ENCODE measurements around the gene SPTBN1.

The SPTBN1 gene

GRCh38 chr2:54549430-54549829, 93.3 kb downstream of the SPTBN1 start:
- in situ Hi-C loops (cut with MboI; ENCODE audit: low sequenced_read_pairs): no loop called here

- in situ Hi-C loops (cut with MboI; ENCODE audit: low sequenced_read_pairs): no loop called here
Measured at GRCh38 chr2:54549917-54550518, 93.9 kb downstream of the SPTBN1 start.

GRCh38 chr2:54550547-54550946, 94.4 kb downstream of the SPTBN1 start:
- in situ Hi-C loops (cut with MboI; ENCODE audit: low sequenced_read_pairs): no loop called here

GRCh38 chr2:54551123-54551756, 95.1 kb downstream of the SPTBN1 start:
- in situ Hi-C loops (cut with MboI; ENCODE audit: low sequenced_read_pairs): no loop called here

GRCh38 chr2:54553075-54553474, 96.9 kb downstream of the SPTBN1 start:
- in situ Hi-C loops (cut with MboI; ENCODE audit: low sequenced_read_pairs): no loop called here

GRCh38 chr2:54553775-54554174, 97.6 kb downstream of the SPTBN1 start:
- in situ Hi-C loops (cut with MboI; ENCODE audit: low sequenced_read_pairs): no loop called here

- in situ Hi-C loops (cut with MboI; ENCODE audit: low sequenced_read_pairs): no loop called here
Measured at GRCh38 chr2:54555318-54555837, 99.3 kb downstream of the SPTBN1 start.

GRCh38 chr2:54556621-54557121, 100.5 kb downstream of the SPTBN1 start:
- in situ Hi-C loops (cut with MboI; ENCODE audit: low sequenced_read_pairs): no loop called here

- in situ Hi-C loops (cut with MboI; ENCODE audit: low sequenced_read_pairs): no loop called here
Measured at GRCh38 chr2:54557211-54557600, 101.1 kb downstream of the SPTBN1 start.

- in situ Hi-C loops (cut with MboI; ENCODE audit: low sequenced_read_pairs): no loop called here
Measured at GRCh38 chr2:54557601-54558187, 101.6 kb downstream of the SPTBN1 start.

GRCh38 chr2:54558188-54559005, 102.3 kb downstream of the SPTBN1 start:
- in situ Hi-C loops (cut with MboI; ENCODE audit: low sequenced_read_pairs): no loop called here

GRCh38 chr2:54559006-54559445, 102.9 kb downstream of the SPTBN1 start:
- in situ Hi-C loops (cut with MboI; ENCODE audit: low sequenced_read_pairs): no loop called here

GRCh38 chr2:54559593-54560145, 103.5 kb downstream of the SPTBN1 start:
- in situ Hi-C loops (cut with MboI; ENCODE audit: low sequenced_read_pairs): no loop called here

- in situ Hi-C loops (cut with MboI; ENCODE audit: low sequenced_read_pairs): no loop called here
Measured at GRCh38 chr2:54560146-54560881, 104.2 kb downstream of the SPTBN1 start.

- in situ Hi-C loops (cut with MboI; ENCODE audit: low sequenced_read_pairs): no loop called here
Measured at GRCh38 chr2:54561010-54561409, 104.9 kb downstream of the SPTBN1 start.

GRCh38 chr2:54564439-54564838, 108.3 kb downstream of the SPTBN1 start:
- in situ Hi-C loops (cut with MboI; ENCODE audit: low sequenced_read_pairs): no loop called here

GRCh38 chr2:54565551-54565950, 109.4 kb downstream of the SPTBN1 start:
- in situ Hi-C loops (cut with MboI; ENCODE audit: low sequenced_read_pairs): no loop called here

GRCh38 chr2:54566896-54567295, 110.8 kb downstream of the SPTBN1 start:
- in situ Hi-C loops (cut with MboI; ENCODE audit: low sequenced_read_pairs): no loop called here

- in situ Hi-C loops (cut with MboI; ENCODE audit: low sequenced_read_pairs): no loop called here
Measured at GRCh38 chr2:54568876-54569321, 112.8 kb downstream of the SPTBN1 start.

GRCh38 chr2:54569745-54570301, 113.7 kb downstream of the SPTBN1 start:
- in situ Hi-C loops (cut with MboI; ENCODE audit: low sequenced_read_pairs): no loop called here

Measured in HL-60/S4 treated with retinoic acid at 250 ng/mL for 4 days and 3 days (cell line).